HepG2 (cell line): ENCODE measurements around the gene ANTXR1. TPM values are rescaled to one million over a fixed set of nuclear protein-coding genes. Genes with fewer than 3 reads are reported as not detected.

Experiments used
- BRD4 ChIP-seq: sonication (generic); formaldehyde crosslinking; IDR thresholded peaks from 2 replicates; pipeline ENCODE4 v1.4.0; 2020; ENCODE audit warnings: missing genetic modification reagents
- CBFB ChIP-seq: sonication (generic); formaldehyde crosslinking; IDR thresholded peaks from 2 replicates; pipeline ENCODE4 v1.4.0; 2020; ENCODE audit warnings: missing genetic modification reagents
- CCAR2 ChIP-seq: fragments of 200-400 bp; formaldehyde crosslinking; optimal IDR thresholded peaks from 2 replicates; pipeline ENCODE3; 2018; ENCODE audit warnings: low read depth, mild to moderate bottlenecking, low read length, moderate library complexity
- DRAP1 ChIP-seq: IDR thresholded peaks from 2 replicates; pipeline ENCODE4 v1.6.1; 2016; ENCODE audit warnings: missing genetic modification reagents, missing compliant biosample characterization
- FOSL2 ChIP-seq: sonication (generic); formaldehyde crosslinking; IDR thresholded peaks from 2 replicates; pipeline ENCODE4 v1.4.0; 2020; ENCODE audit warnings: missing genetic modification reagents
- FOXP1 ChIP-seq, 2 experiments: fragments of 450-650 bp in 1 of 2; IDR thresholded peaks; 2 replicates each; pipeline ENCODE4 v1.6.1; 2017 to 2018; ENCODE audit warnings: antibody characterized with exemption in 1 of 2
- GATAD2A ChIP-seq: IDR thresholded peaks from 2 replicates; pipeline ENCODE4 v1.6.1; 2016
- KMT2B ChIP-seq: IDR thresholded peaks from 2 replicates; pipeline ENCODE4 v1.6.1; 2016; ENCODE audit warnings: missing genetic modification reagents, missing compliant biosample characterization
- MEIS2 ChIP-seq: sonication (generic); formaldehyde crosslinking; IDR thresholded peaks from 2 replicates; pipeline ENCODE4 v1.9.0; 2021; ENCODE audit warnings: mild to moderate bottlenecking, missing genetic modification reagents
- POGK ChIP-seq: sonication (generic); formaldehyde crosslinking; conservative IDR thresholded peaks from 2 replicates; pipeline ENCODE4 v1.8.0; 2022; ENCODE audit warnings: mild to moderate bottlenecking, moderate library complexity, missing genetic modification reagents
- PRDM10 ChIP-seq: sonication (generic); formaldehyde crosslinking; IDR thresholded peaks from 2 replicates; pipeline ENCODE4 v1.4.0; 2020; ENCODE audit warnings: low read depth, missing genetic modification reagents
- PRPF4 ChIP-seq: fragments of 200-400 bp; formaldehyde crosslinking; IDR thresholded peaks from 2 replicates; pipeline ENCODE4 v1.6.1; 2016; ENCODE audit warnings: low read length, low read depth; ENCODE audit not compliant: poor library complexity, severe bottlenecking
- RBM39 ChIP-seq: fragments of 200-400 bp; formaldehyde crosslinking; IDR thresholded peaks from one replicate; pipeline ENCODE4 v1.6.1; 2018; ENCODE audit warnings: antibody characterized with exemption, mild to moderate bottlenecking, low read depth, low read length; ENCODE audit not compliant: poor library complexity, severe bottlenecking
- ZFP36 ChIP-seq: fragments of 150-350 bp; IDR thresholded peaks from 2 replicates; pipeline ENCODE4 v1.6.1; 2018; ENCODE audit warnings: borderline replicate concordance, low read length, low read depth; ENCODE audit not compliant: partially characterized antibody
- ZGPAT ChIP-seq: IDR thresholded peaks from 2 replicates; pipeline ENCODE4 v1.6.1; 2016; ENCODE audit warnings: mild to moderate bottlenecking
- ZNF253 ChIP-seq: sonication (generic); formaldehyde crosslinking; IDR thresholded peaks from 2 replicates; pipeline ENCODE4 v1.8.0; 2022; ENCODE audit warnings: mild to moderate bottlenecking, missing genetic modification reagents, borderline replicate concordance
- ZNF574 ChIP-seq: sonication (generic); formaldehyde crosslinking; IDR thresholded peaks from 2 replicates; pipeline ENCODE4 v1.4.0; 2020; ENCODE audit warnings: missing genetic modification reagents
- ZNF629 ChIP-seq: sonication (generic); formaldehyde crosslinking; conservative IDR thresholded peaks from 2 replicates; pipeline ENCODE4 v1.5.0; 2020; ENCODE audit warnings: missing genetic modification reagents
- ZNF644 ChIP-seq: IDR thresholded peaks from 2 replicates; pipeline ENCODE4 v1.6.1; 2016; ENCODE audit warnings: low read depth
- polyA plus RNA-seq, 8 experiments: library from polyadenylated mRNA; depleted of rRNA in 3 of 8; stranded (reverse) in 7 of 8; unstranded in 1 of 8; fragments of >200 nt; fragmentation: Illumina TruSeq in 4 of 8; extraction: Trizol in 4 of 8; gene quantifications; 2 replicates each; pipeline versions ENCODE4 v1.2.1 to v1.2.3, GENCODE V29; 2011 to 2016; ENCODE audit warnings: low read depth in 4 of 8, missing spikeins in 1 of 8, mixed read lengths in 1 of 8; ENCODE audit not compliant: insufficient read depth in 1 of 8
- total RNA-seq, 5 experiments: library from RNA; depleted of rRNA; stranded (reverse); fragments of >200 nt; fragmentation: Illumina TruSeq; extraction: Trizol; gene quantifications; 2 replicates each; pipeline ENCODE4 v1.2.3, GENCODE V29; 2016; ENCODE audit warnings: low read depth in 1 of 5

ANTXR1 gene
- total and polyA plus RNA-seq, 2 of the 13 experiments (the other 11 are each of a cell fraction or from before 2014, with no cell fraction given): 4.5 to 12.7 TPM

GRCh38 chr2:69216535-69217332, 203.8 kb downstream of the ANTXR1 start (continued):
- TF ChIP-seq MEIS2 (CRISPR knock-in tag): peak; percentile 76; the same call in 1 of the 2 replicates
- TF ChIP-seq CCAR2: peak; percentile 23
- peak; percentile 15; the same call in 1 of the 2 replicates for TF ChIP-seq POGK
- TF ChIP-seq ZNF574 (CRISPR knock-in tag): peak; percentile 19; the same call in 1 of the 2 replicates
- no peak for TF ChIP-seq ZFP36
- TF ChIP-seq ZGPAT (CRISPR knock-in tag): peak; percentile 95
- TF ChIP-seq FOXP1 (IDR thresholded peaks at IDR 0.05): no peak
- TF ChIP-seq FOXP1 (CRISPR knock-in tag; IDR thresholded peaks at IDR 0.05): peak; percentile 66
- peak; percentile 67 for TF ChIP-seq FOSL2
- peak; percentile 16; the same call in 1 of the 2 replicates for TF ChIP-seq ZNF629 (CRISPR knock-in tag)
- no peak for TF ChIP-seq PRPF4
- TF ChIP-seq BRD4 (CRISPR knock-in tag): peak; percentile 91
- TF ChIP-seq PRDM10 (CRISPR knock-in tag): no peak; the same call in 1 of the 2 replicates
- TF ChIP-seq DRAP1 (CRISPR knock-in tag): peak; percentile 51
- TF ChIP-seq ZNF253 (CRISPR knock-in tag): no peak
- peak; percentile 96 for TF ChIP-seq ZNF644 (CRISPR knock-in tag)
- no peak for TF ChIP-seq RBM39
- peak; percentile 56; the same call in 1 of the 2 replicates for TF ChIP-seq CBFB (CRISPR knock-in tag)
- peak; percentile 71; the same call in 1 of the 2 replicates for TF ChIP-seq KMT2B (CRISPR knock-in tag)
- peak; percentile 88 for TF ChIP-seq GATAD2A (CRISPR knock-in tag)
